ENCODE data around the gene BRMS1.
"Not testable (repeated sequence)": the region's sequence is repeated elsewhere in the genome, so short reads cannot be mapped to it uniquely, and the experiment has no call there.

Gene BRMS1

GRCh38 chr11:66312549-66313320, 32.2 kb downstream of the BRMS1 start:
- H3K79me2 ChIP-seq (ENCODE audit: control insufficient read depth, insufficient read depth, low read length, poor library complexity): no peaks in the 10 kb centered on the region
- H3K4me2 ChIP-seq (ENCODE audit: low read length): peak overlapping the region; percentile 76
- H3K27me3 ChIP-seq (ENCODE audit: insufficient read depth, low read length): no peaks in the 10 kb centered on the region
- DNase-seq: peak; percentile 97 to 98
- peak overlapping the region; percentile 71 for H3K4ac ChIP-seq (ENCODE audit: low read depth, low read length)
- H4K8ac ChIP-seq (ENCODE audit: low read depth, low read length): peak overlapping the region; percentile 52
- H3K18ac ChIP-seq (ENCODE audit: low read length): peak overlapping the region; percentile 73
- no peak overlapping the region for H3K9ac ChIP-seq (ENCODE audit: low read length)
- WGBS (ENCODE audit: extremely low coverage, insufficient coverage, insufficient read length): no CpG with 5 or more reads among the region's 52 CpGs
- H2BK5ac ChIP-seq (ENCODE audit: low read depth, low read length, poor library complexity): peak overlapping the region; percentile 63
- H3K4me3 ChIP-seq (ENCODE audit: low read depth, low read length): peak overlapping the region; percentile 45
- no peak overlapping the region for H2AK5ac ChIP-seq (ENCODE audit: low read length)
- H3K23ac ChIP-seq (ENCODE audit: low read length): no peak overlapping the region
- peak overlapping the region; percentile 90 for H4K91ac ChIP-seq (ENCODE audit: low read depth, low read length)
- H3K14ac ChIP-seq (ENCODE audit: low read length): peak overlapping the region; percentile 38
- H2BK120ac ChIP-seq (ENCODE audit: insufficient read depth, low read length, poor library complexity): peak overlapping the region; percentile 44
- peak overlapping the region; percentile 66 for H2AFZ ChIP-seq (ENCODE audit: insufficient read depth, low read length, poor library complexity)
- peak overlapping the region; percentile 21 for H4K12ac ChIP-seq (ENCODE audit: low read depth, low read length)
- H2BK12ac ChIP-seq (ENCODE audit: low read length): peak overlapping the region; percentile 32
- H3K27ac ChIP-seq (ENCODE audit: low read depth, low read length): peak overlapping the region; percentile 88
- peaks cover 33 to 38% of the 10 kb centered on the region in 2 experiments for H3K4me1 ChIP-seq (ENCODE audit: control insufficient read depth in 1 of 2, insufficient read depth in 2 of 2, low read length in 2 of 2)
- no peaks in the 10 kb centered on the region for H3K36me3 ChIP-seq (ENCODE audit: control insufficient read depth in 1 of 2, insufficient read depth in 2 of 2, low read length in 2 of 2)
- H3K79me1 ChIP-seq (ENCODE audit: low read length): peaks cover 26% of the 10 kb centered on the region
- H3K9me3 ChIP-seq (ENCODE audit: insufficient read depth, low read depth, low read length): peaks cover 5% of the 10 kb centered on the region

- H3K9ac ChIP-seq (ENCODE audit: low read length): no peak overlapping the region
- peak overlapping the region; percentile 13 for H3K4ac ChIP-seq (ENCODE audit: low read depth, low read length)
- peaks cover 5% of the 10 kb centered on the region for H3K9me3 ChIP-seq (ENCODE audit: insufficient read depth, low read depth, low read length)
- peak overlapping the region; percentile 26 for H2BK120ac ChIP-seq (ENCODE audit: insufficient read depth, low read length, poor library complexity)
- peaks cover 27 to 31% of the 10 kb centered on the region in 2 experiments for H3K4me1 ChIP-seq (ENCODE audit: control insufficient read depth in 1 of 2, insufficient read depth in 2 of 2, low read length in 2 of 2)
- H4K12ac ChIP-seq (ENCODE audit: low read depth, low read length): peak overlapping the region; percentile 21
- peak overlapping the region; percentile 38 for H2AFZ ChIP-seq (ENCODE audit: insufficient read depth, low read length, poor library complexity)
- peak overlapping the region; percentile 24 for H2BK12ac ChIP-seq (ENCODE audit: low read length)
- H3K79me2 ChIP-seq (ENCODE audit: control insufficient read depth, insufficient read depth, low read length, poor library complexity): no peaks in the 10 kb centered on the region
- peak overlapping the region; percentile 69 for H4K91ac ChIP-seq (ENCODE audit: low read depth, low read length)
- peak overlapping the region; percentile 76 for H3K4me2 ChIP-seq (ENCODE audit: low read length)
- H3K79me1 ChIP-seq (ENCODE audit: low read length): peaks cover 19% of the 10 kb centered on the region
- H3K23ac ChIP-seq (ENCODE audit: low read length): no peak overlapping the region
- peak overlapping the region; percentile 19 for H3K14ac ChIP-seq (ENCODE audit: low read length)
- peak overlapping the region; percentile 32 for H4K8ac ChIP-seq (ENCODE audit: low read depth, low read length)
- peak overlapping the region; percentile 54 for H3K27ac ChIP-seq (ENCODE audit: low read depth, low read length)
- H3K36me3 ChIP-seq (ENCODE audit: control insufficient read depth in 1 of 2, insufficient read depth in 2 of 2, low read length in 2 of 2): no peaks in the 10 kb centered on the region
- H2AK5ac ChIP-seq (ENCODE audit: low read length): no peak overlapping the region
- no CpG with 5 or more reads among the region's 44 CpGs for WGBS (ENCODE audit: extremely low coverage, insufficient coverage, insufficient read length)
- H3K4me3 ChIP-seq (ENCODE audit: low read depth, low read length): peak overlapping the region; percentile 62
- no peak overlapping the region for H3K18ac ChIP-seq (ENCODE audit: low read length)
- H2BK5ac ChIP-seq (ENCODE audit: low read depth, low read length, poor library complexity): no peak overlapping the region
- H3K27me3 ChIP-seq (ENCODE audit: insufficient read depth, low read length): no peaks in the 10 kb centered on the region
- peak; percentile 96 to 98 for DNase-seq
Observed at GRCh38 chr11:66311965-66312548, 32.8 kb downstream of the BRMS1 start.

DNA sequence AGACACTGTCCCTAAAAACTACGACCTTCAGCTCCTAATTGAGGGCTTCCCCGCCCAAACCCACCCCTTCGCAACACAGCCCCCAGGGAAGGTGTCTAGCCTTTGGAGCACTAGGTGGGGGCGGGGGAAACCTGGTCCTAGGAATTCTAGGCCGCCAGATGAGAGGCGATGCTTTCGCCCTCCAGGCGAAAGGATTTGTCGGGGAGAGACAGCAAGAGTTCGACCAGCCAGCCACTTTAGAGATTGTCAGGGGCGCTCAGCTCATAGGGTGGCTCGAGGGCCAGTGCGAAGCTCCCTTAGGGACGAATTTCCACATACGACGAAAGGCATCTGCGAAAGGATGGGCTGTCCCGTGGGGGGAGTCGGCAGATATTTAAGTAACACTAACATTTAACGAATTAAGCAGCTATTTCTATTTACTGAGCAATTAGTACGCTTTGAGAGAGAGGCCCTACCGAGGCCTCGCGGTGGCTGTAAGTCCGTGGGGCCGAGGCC, 33.4 kb downstream of the BRMS1 start:
- H2BK5ac ChIP-seq (ENCODE audit: low read depth, low read length, poor library complexity): no peak overlapping the region
- H3K27ac ChIP-seq (ENCODE audit: low read depth, low read length): peak overlapping the region; percentile 54
- peaks cover 23 to 28% of the 10 kb centered on the region in 2 experiments for H3K4me1 ChIP-seq (ENCODE audit: control insufficient read depth in 1 of 2, insufficient read depth in 2 of 2, low read length in 2 of 2)
- no peak overlapping the region for H3K4ac ChIP-seq (ENCODE audit: low read depth, low read length)
- no peaks in the 10 kb centered on the region for H3K27me3 ChIP-seq (ENCODE audit: insufficient read depth, low read length)
- peaks cover 5% of the 10 kb centered on the region for H3K9me3 ChIP-seq (ENCODE audit: insufficient read depth, low read depth, low read length)
- no peak overlapping the region for H4K91ac ChIP-seq (ENCODE audit: low read depth, low read length)
- H3K23ac ChIP-seq (ENCODE audit: low read length): no peak overlapping the region
- no peaks in the 10 kb centered on the region for H3K79me2 ChIP-seq (ENCODE audit: control insufficient read depth, insufficient read depth, low read length, poor library complexity)
- peak overlapping the region; percentile 26 for H2BK120ac ChIP-seq (ENCODE audit: insufficient read depth, low read length, poor library complexity)
- H2BK12ac ChIP-seq (ENCODE audit: low read length): no peak overlapping the region
- H2AFZ ChIP-seq (ENCODE audit: insufficient read depth, low read length, poor library complexity): no peak overlapping the region
- H2AK5ac ChIP-seq (ENCODE audit: low read length): no peak overlapping the region
- peaks cover 16% of the 10 kb centered on the region for H3K79me1 ChIP-seq (ENCODE audit: low read length)
- no peak overlapping the region for H4K12ac ChIP-seq (ENCODE audit: low read depth, low read length)
- H3K36me3 ChIP-seq (ENCODE audit: control insufficient read depth in 1 of 2, insufficient read depth in 2 of 2, low read length in 2 of 2): no peaks in the 10 kb centered on the region
- peak overlapping the region; percentile 76 for H3K4me2 ChIP-seq (ENCODE audit: low read length)
- no peak for DNase-seq
- H3K18ac ChIP-seq (ENCODE audit: low read length): no peak overlapping the region
- no peak overlapping the region for H3K9ac ChIP-seq (ENCODE audit: low read length)
- no CpG with 5 or more reads among the region's 26 CpGs for WGBS (ENCODE audit: extremely low coverage, insufficient coverage, insufficient read length)
- H3K4me3 ChIP-seq (ENCODE audit: low read depth, low read length): no peak overlapping the region
- H4K8ac ChIP-seq (ENCODE audit: low read depth, low read length): no peak overlapping the region
- no peak overlapping the region for H3K14ac ChIP-seq (ENCODE audit: low read length)

GRCh38 chr11:66310803-66311440, 34.0 kb downstream of the BRMS1 start:
- DNase-seq; H3K27me3 ChIP-seq (ENCODE audit: insufficient read depth, low read length); H3K23ac ChIP-seq (ENCODE audit: low read length); H2BK12ac ChIP-seq (ENCODE audit: low read length); H2BK120ac ChIP-seq (ENCODE audit: insufficient read depth, low read length, poor library complexity); H4K8ac ChIP-seq (ENCODE audit: low read depth, low read length); H2AFZ ChIP-seq (ENCODE audit: insufficient read depth, low read length, poor library complexity); H3K4ac ChIP-seq (ENCODE audit: low read depth, low read length); H3K14ac ChIP-seq (ENCODE audit: low read length); H2AK5ac ChIP-seq (ENCODE audit: low read length); H3K9ac ChIP-seq (ENCODE audit: low read length); H3K9me3 ChIP-seq (ENCODE audit: insufficient read depth, low read depth, low read length); H3K18ac ChIP-seq (ENCODE audit: low read length); H3K36me3 ChIP-seq (ENCODE audit: control insufficient read depth in 1 of 2, insufficient read depth in 2 of 2, low read length in 2 of 2); H2BK5ac ChIP-seq (ENCODE audit: low read depth, low read length, poor library complexity); H3K79me2 ChIP-seq (ENCODE audit: control insufficient read depth, insufficient read depth, low read length, poor library complexity); H4K91ac ChIP-seq (ENCODE audit: low read depth, low read length); H3K4me3 ChIP-seq (ENCODE audit: low read depth, low read length); H4K12ac ChIP-seq (ENCODE audit: low read depth, low read length): not testable (repeated sequence)
- Histone ChIP-seq H3K4me1 (ENCODE audit: control insufficient read depth in 1 of 2, insufficient read depth in 2 of 2, low read length in 2 of 2) (peaks cover 22 to 23% of the 10 kb centered on the region in 2 experiments), H3K4me2 (ENCODE audit: low read length) (peak overlapping the region; percentile 7), H3K27ac (ENCODE audit: low read depth, low read length) (peak overlapping the region; percentile 11), H3K79me1 (ENCODE audit: low read length) (peaks cover 16% of the 10 kb centered on the region)
- WGBS (ENCODE audit: extremely low coverage, insufficient coverage, insufficient read length): no CpG with 5 or more reads among the region's 18 CpGs

All from trophoblast cell (in vitro differentiated cells and primary cell).